ENCODE measurements around the gene ELMOD1. TPM values are rescaled to one million over a fixed set of nuclear protein-coding genes. Genes with fewer than 3 reads are reported as not detected.
A peak's percentile ranks its signal among the peaks of the same experiment; 100 is the strongest.

ELMOD1 gene
- total RNA-seq, 4 donors from 2014 or later: not detected

- no peaks in the 10 kb centered on the region for H3K27me3 ChIP-seq
- H3K4me1 ChIP-seq: peaks cover 8 to 16% of the 10 kb centered on the region in 2 donors
- H3K36me3 ChIP-seq: no peaks in the 10 kb centered on the region
- no peak overlapping the region for H3K27ac ChIP-seq
- no peaks in the 10 kb centered on the region for H3K9me3 ChIP-seq
- no peak overlapping the region for H3K4me3 ChIP-seq (replicated peaks in 1 of 3)
- TF ChIP-seq POLR2A (IDR thresholded peaks at IDR 0.05) (no peak), CTCF (IDR thresholded peaks at IDR 0.05) (no peak)
- intact Hi-C loops (cut with DNase I): no loop called here
- no peak for DNase-seq
- 76% methylated on average over 2 of the region's 2 CpGs for WGBS, 2 donors
Observed at GRCh38 chr11:107594736-107595135, 3.8 kb downstream of the ELMOD1 start.

- no peaks in the 10 kb centered on the region for H3K27me3 ChIP-seq
- intact Hi-C loops (cut with DNase I): no loop called here
- H3K4me1 ChIP-seq: no peaks in the 10 kb centered on the region
- no peaks in the 10 kb centered on the region for H3K36me3 ChIP-seq
- WGBS, 2 donors: 60% methylated on average over 6 of the region's 6 CpGs
- no peak for TF ChIP-seq POLR2A (IDR thresholded peaks at IDR 0.05)
- TF ChIP-seq CTCF (IDR thresholded peaks at IDR 0.05): peak in 1 of 6 experiments; percentile 33
- no peak overlapping the region for H3K4me3 ChIP-seq (replicated peaks in 1 of 3)
- peak; percentile 17 to 32 for DNase-seq
- no peak overlapping the region for H3K27ac ChIP-seq
- H3K9me3 ChIP-seq: no peaks in the 10 kb centered on the region
Observed at GRCh38 chr11:107598225-107599139, 7.5 kb downstream of the ELMOD1 start.

- WGBS, 2 donors: 95% methylated on average over 9 of the region's 9 CpGs
Observed at GRCh38 chr11:107605061-107606006, 14.4 kb downstream of the ELMOD1 start.

GRCh38 chr11:107606141-107606540 lies 15.2 kb downstream of the ELMOD1 start:
- TF ChIP-seq CTCF (IDR thresholded peaks at IDR 0.05) (no peak), POLR2A (IDR thresholded peaks at IDR 0.05) (no peak)
- 81 to 91% methylated on average over 3 of the region's 3 CpGs for WGBS, 2 donors
- Histone ChIP-seq H3K4me1 (no peaks in the 10 kb centered on the region), H3K36me3 (no peaks in the 10 kb centered on the region), H3K4me3 (replicated peaks in 1 of 3) (no peak overlapping the region), H3K27ac (no peak overlapping the region), H3K27me3 (peaks cover 3% of the 10 kb centered on the region), H3K9me3 (no peaks in the 10 kb centered on the region)
- intact Hi-C loops (cut with DNase I): no loop called here
- no peak for DNase-seq

More at GRCh38 chr11:107605061-107606006, 14.4 kb downstream of the ELMOD1 start:
- intact Hi-C loops (cut with DNase I): no loop called here
- no peak for DNase-seq
- no peaks in the 10 kb centered on the region for H3K9me3 ChIP-seq
- no peaks in the 10 kb centered on the region for H3K36me3 ChIP-seq
- no peak for TF ChIP-seq CTCF (IDR thresholded peaks at IDR 0.05)
- TF ChIP-seq POLR2A (IDR thresholded peaks at IDR 0.05): no peak
- H3K4me1 ChIP-seq: no peaks in the 10 kb centered on the region
- H3K27me3 ChIP-seq: peaks cover 3% of the 10 kb centered on the region
- H3K4me3 ChIP-seq (replicated peaks in 1 of 3): no peak overlapping the region
- no peak overlapping the region for H3K27ac ChIP-seq

Measured in thyroid gland (tissue), 4 donors.